Tracheal epithelial cell (primary cell): ENCODE data around the gene PSG5. TPM values are rescaled to one million over a fixed set of nuclear protein-coding genes. Genes with fewer than 3 reads are reported as not detected.

Source experiments
- total RNA-seq: library from RNA; depleted of rRNA; stranded (reverse); fragments of >200 nt; gene quantifications from 2 replicates; pipeline ENCODE4 v1.2.1, GENCODE V29; 2014

The PSG5 gene
- total RNA-seq: 0.43 and 1.2 TPM in 2 replicates

DNA sequence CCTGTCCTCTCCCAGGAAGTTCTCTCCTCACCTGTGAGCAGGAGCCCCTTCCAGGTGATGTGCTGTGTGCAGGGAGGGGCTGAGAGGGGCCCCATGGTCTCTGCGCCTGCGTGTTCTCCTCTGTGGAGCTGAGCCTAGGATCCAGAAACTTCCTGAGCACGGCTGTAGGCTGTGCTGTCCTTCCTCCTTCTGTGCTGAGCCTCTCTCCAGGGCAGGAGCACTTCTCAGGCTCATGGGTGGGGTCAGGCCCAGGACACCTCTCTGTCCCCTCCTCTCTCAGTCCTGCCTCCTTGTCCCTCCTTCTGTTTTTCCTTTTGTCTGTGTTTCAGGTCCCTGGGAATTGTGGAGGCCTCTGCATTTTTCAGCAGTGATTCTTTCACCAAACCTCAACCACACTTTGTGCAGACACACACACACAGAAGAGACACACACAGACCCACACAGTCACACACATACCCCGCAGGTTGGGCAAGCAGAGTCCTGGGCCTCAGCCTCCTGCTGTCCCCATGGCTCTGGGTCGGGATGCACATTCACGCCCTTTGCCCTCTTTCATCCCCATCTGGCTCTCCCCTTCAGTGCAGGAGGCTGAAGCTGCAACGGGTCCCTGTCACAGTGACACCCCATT is at the start of gene PSG5:
Gene PSG5, minus strand, starts transcription at position 226 of the 625 bp plus-strand sequence. Its CDS starts 131 bp downstream, at position 95.

DNA sequence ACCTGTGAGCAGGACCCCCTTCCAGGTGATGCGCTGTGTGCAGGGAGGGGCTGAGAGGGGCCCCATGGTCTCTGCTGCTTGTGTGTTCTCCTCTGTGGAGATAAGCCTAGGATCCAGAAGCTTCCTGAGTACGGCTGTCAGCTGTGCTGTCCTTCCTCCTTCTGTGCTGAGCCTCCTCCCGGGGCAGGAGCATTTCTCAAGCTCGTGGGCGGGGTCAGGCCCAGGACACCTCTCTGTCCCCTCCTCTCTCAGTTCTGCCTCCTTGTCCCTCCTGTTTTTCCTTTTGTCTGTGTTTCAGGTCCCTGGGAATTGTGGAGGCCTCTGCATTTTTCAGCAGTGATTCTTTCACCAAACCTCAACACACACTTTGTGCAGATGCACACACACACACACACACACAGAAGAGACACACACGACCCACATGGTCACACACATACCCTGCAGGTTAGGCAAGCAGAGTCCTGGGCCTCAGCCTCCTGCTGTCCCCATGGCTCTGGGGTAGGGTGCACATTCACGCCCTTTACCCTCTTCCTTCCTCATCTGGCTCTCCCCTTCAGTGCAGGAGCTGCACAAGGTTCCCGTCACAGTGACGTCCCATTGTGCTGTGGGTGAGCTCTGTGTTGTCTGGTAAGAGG is 19.3 kb upstream of the PSG5 start, which contains the start of gene PSG4:
Gene PSG4, minus strand, starts transcription at position 168 of the 635 bp plus-strand sequence. Its CDS starts 102 bp downstream, at position 66.

Other genes with a start within 250 kb of the PSG5 start
- gene PSG7, start 249.3 kb downstream of the PSG5 start, total RNA-seq: not detected in 2 replicates
- gene PSG11, start 160.1 kb downstream of the PSG5 start, total RNA-seq: not detected in 2 replicates
- not detected in 2 replicates for gene PSG2, start 103.8 kb downstream of the PSG5 start, total RNA-seq
- gene PSG4, start 19.1 kb upstream of the PSG5 start, total RNA-seq: 1.1 and 7.0 TPM in 2 replicates
- gene PSG9, start 83.0 kb upstream of the PSG5 start, total RNA-seq: 0.24 TPM in 1 of 2 replicates, not detected in the other
- gene CD177, start 167.2 kb upstream of the PSG5 start, total RNA-seq: 0.48 TPM in 1 of 2 replicates, not detected in the other
- not detected in 2 replicates for gene TEX101, start 228.4 kb upstream of the PSG5 start, total RNA-seq